ENCODE data around the gene PRRC2A.
A peak's percentile ranks its signal among the peaks of the same experiment; 100 is the strongest.

PRRC2A gene

DNA sequence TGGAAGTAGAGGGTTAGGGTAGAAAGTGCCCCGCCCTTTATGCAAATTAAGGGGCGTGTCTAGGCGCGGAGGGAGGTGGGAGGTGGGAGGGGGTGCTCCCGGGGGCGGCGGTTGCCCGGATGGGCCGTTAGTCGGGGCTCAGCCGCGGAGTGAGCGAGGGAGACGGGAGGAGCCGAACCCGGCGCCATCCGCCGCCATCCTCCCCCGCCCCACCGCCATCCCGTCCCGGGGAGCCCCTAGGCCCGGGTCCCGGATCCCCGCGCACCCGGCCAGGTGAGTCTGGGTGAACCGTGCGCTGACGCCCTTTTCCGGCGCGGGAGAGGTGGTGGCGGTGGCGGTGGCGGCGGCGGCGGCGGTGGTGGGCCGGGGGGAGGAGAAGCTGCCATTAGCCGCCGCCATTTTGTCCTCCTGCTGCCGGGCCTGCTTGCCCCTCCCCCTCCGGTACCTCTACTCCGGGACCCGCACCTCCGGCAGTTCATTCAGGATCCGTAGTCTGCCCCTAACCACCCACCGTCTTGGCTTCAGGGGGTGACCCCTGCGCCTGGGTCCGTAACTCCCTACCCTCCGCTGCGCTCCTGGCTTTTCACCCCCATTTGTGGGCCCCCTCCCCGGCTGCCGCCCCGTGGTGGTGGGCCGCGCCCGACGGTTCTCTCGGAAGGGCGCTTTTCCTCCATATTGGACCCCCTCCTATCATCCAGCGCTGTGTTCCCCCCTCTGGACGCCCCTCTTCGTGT is at the start of gene PRRC2A:
Gene PRRC2A (plus strand): TSS at position 130 of the 734 bp plus-strand sequence. CDS start 2,075 bp downstream, outside the sequence.
- DNase-seq (ENCODE audit: low read depth) = peak; percentile 31

DNA sequence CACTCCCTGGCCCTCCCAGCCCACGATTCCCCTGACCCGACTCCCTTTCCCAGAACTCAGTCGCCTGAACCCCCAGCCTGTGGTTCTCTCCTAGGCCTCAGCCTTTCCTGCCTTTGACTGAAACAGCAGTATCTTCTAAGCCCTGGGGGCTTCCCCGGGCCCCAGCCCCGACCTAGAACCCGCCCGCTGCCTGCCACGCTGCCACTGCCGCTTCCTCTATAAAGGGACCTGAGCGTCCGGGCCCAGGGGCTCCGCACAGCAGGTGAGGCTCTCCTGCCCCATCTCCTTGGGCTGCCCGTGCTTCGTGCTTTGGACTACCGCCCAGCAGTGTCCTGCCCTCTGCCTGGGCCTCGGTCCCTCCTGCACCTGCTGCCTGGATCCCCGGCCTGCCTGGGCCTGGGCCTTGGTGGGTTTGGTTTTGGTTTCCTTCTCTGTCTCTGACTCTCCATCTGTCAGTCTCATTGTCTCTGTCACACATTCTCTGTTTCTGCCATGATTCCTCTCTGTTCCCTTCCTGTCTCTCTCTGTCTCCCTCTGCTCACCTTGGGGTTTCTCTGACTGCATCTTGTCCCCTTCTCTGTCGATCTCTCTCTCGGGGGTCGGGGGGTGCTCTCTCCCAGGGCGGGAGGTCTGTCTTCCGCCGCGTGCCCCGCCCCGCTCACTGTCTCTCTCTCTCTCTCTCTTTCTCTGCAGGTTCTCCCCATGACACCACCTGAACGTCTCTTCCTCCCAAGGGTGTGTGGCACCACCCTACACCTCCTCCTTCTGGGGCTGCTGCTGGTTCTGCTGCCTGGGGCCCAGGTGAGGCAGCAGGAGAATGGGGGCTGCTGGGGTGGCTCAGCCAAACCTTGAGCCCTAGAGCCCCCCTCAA is 48.2 kb upstream of the PRRC2A start, which contains the start of gene LTA:
Gene LTA (plus strand): TSS at position 249 of the 871 bp plus-strand sequence. CDS start 454 bp downstream, at position 703.
- DNase-seq (ENCODE audit: low read depth) = no peak

DNA sequence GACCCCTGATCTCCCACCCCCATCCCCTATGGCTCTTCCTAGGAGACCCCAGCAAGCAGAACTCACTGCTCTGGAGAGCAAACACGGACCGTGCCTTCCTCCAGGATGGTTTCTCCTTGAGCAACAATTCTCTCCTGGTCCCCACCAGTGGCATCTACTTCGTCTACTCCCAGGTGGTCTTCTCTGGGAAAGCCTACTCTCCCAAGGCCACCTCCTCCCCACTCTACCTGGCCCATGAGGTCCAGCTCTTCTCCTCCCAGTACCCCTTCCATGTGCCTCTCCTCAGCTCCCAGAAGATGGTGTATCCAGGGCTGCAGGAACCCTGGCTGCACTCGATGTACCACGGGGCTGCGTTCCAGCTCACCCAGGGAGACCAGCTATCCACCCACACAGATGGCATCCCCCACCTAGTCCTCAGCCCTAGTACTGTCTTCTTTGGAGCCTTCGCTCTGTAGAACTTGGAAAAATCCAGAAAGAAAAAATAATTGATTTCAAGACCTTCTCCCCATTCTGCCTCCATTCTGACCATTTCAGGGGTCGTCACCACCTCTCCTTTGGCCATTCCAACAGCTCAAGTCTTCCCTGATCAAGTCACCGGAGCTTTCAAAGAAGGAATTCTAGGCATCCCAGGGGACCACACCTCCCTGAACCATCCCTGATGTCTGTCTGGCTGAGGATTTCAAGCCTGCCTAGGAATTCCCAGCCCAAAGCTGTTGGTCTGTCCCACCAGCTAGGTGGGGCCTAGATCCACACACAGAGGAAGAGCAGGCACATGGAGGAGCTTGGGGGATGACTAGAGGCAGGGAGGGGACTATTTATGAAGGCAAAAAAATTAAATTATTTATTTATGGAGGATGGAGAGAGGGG is 47.0 kb upstream of the PRRC2A start:
- DNase-seq (ENCODE audit: low read depth) = no peak

DNA sequence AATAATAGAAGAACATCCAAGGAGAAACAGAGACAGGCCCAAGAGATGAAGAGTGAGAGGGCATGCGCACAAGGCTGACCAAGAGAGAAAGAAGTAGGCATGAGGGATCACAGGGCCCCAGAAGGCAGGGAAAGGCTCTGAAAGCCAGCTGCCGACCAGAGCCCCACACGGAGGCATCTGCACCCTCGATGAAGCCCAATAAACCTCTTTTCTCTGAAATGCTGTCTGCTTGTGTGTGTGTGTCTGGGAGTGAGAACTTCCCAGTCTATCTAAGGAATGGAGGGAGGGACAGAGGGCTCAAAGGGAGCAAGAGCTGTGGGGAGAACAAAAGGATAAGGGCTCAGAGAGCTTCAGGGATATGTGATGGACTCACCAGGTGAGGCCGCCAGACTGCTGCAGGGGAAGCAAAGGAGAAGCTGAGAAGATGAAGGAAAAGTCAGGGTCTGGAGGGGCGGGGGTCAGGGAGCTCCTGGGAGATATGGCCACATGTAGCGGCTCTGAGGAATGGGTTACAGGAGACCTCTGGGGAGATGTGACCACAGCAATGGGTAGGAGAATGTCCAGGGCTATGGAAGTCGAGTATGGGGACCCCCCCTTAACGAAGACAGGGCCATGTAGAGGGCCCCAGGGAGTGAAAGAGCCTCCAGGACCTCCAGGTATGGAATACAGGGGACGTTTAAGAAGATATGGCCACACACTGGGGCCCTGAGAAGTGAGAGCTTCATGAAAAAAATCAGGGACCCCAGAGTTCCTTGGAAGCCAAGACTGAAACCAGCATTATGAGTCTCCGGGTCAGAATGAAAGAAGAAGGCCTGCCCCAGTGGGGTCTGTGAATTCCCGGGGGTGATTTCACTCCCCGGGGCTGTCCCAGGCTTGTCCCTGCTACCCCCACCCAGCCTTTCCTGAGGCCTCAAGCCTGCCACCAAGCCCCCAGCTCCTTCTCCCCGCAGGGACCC is 46.1 kb upstream of the PRRC2A start:
- no peak for DNase-seq (ENCODE audit: low read depth)

DNA sequence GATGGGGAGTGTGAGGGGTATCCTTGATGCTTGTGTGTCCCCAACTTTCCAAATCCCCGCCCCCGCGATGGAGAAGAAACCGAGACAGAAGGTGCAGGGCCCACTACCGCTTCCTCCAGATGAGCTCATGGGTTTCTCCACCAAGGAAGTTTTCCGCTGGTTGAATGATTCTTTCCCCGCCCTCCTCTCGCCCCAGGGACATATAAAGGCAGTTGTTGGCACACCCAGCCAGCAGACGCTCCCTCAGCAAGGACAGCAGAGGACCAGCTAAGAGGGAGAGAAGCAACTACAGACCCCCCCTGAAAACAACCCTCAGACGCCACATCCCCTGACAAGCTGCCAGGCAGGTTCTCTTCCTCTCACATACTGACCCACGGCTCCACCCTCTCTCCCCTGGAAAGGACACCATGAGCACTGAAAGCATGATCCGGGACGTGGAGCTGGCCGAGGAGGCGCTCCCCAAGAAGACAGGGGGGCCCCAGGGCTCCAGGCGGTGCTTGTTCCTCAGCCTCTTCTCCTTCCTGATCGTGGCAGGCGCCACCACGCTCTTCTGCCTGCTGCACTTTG is 45.1 kb upstream of the PRRC2A start, which contains the start of gene TNF:
Gene TNF (plus strand): TSS at position 231 of the 567 bp plus-strand sequence. CDS start 177 bp downstream, at position 408.
- DNase-seq (ENCODE audit: low read depth) = no peak

DNA sequence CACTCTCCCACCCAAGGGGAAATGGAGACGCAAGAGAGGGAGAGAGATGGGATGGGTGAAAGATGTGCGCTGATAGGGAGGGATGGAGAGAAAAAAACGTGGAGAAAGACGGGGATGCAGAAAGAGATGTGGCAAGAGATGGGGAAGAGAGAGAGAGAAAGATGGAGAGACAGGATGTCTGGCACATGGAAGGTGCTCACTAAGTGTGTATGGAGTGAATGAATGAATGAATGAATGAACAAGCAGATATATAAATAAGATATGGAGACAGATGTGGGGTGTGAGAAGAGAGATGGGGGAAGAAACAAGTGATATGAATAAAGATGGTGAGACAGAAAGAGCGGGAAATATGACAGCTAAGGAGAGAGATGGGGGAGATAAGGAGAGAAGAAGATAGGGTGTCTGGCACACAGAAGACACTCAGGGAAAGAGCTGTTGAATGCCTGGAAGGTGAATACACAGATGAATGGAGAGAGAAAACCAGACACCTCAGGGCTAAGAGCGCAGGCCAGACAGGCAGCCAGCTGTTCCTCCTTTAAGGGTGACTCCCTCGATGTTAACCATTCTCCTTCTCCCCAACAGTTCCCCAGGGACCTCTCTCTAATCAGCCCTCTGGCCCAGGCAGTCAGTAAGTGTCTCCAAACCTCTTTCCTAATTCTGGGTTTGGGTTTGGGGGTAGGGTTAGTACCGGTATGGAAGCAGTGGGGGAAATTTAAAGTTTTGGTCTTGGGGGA is 44.4 kb upstream of the PRRC2A start:
- DNase-seq (ENCODE audit: low read depth) = no peak

DNA sequence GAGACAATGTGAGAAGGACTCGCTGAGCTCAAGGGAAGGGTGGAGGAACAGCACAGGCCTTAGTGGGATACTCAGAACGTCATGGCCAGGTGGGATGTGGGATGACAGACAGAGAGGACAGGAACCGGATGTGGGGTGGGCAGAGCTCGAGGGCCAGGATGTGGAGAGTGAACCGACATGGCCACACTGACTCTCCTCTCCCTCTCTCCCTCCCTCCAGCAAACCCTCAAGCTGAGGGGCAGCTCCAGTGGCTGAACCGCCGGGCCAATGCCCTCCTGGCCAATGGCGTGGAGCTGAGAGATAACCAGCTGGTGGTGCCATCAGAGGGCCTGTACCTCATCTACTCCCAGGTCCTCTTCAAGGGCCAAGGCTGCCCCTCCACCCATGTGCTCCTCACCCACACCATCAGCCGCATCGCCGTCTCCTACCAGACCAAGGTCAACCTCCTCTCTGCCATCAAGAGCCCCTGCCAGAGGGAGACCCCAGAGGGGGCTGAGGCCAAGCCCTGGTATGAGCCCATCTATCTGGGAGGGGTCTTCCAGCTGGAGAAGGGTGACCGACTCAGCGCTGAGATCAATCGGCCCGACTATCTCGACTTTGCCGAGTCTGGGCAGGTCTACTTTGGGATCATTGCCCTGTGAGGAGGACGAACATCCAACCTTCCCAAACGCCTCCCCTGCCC is 43.5 kb upstream of the PRRC2A start:
- DNase-seq (ENCODE audit: low read depth) = no peak

DNA sequence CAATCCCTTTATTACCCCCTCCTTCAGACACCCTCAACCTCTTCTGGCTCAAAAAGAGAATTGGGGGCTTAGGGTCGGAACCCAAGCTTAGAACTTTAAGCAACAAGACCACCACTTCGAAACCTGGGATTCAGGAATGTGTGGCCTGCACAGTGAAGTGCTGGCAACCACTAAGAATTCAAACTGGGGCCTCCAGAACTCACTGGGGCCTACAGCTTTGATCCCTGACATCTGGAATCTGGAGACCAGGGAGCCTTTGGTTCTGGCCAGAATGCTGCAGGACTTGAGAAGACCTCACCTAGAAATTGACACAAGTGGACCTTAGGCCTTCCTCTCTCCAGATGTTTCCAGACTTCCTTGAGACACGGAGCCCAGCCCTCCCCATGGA is 42.9 kb upstream of the PRRC2A start:
- DNase-seq (ENCODE audit: low read depth) = no peak

DNA sequence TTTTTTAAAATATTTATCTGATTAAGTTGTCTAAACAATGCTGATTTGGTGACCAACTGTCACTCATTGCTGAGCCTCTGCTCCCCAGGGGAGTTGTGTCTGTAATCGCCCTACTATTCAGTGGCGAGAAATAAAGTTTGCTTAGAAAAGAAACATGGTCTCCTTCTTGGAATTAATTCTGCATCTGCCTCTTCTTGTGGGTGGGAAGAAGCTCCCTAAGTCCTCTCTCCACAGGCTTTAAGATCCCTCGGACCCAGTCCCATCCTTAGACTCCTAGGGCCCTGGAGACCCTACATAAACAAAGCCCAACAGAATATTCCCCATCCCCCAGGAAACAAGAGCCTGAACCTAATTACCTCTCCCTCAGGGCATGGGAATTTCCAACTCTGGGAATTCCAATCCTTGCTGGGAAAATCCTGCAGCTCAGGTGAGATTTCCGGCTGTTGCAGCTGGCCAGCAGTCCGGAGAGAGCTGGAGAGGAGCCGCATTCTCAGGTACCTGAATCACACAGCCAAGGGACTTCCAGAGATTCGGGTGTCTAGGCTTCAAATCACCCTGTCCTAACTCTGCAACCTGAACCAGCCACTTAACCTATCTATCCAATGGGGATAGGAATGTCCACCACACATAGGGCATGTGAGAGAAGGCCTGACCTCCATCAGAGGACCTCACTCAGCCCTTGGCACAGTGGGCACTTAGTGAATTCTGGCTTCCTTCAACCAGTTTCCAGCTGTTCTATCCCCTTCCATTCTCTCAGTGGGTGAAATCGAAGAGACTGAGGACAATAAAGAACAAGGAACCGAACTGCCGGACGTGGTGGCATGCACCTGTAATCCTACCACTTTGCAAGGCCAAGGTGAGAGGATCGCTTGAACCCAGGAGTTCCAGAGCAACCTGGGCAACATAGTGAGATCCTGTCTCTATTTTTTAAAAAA is 42.1 kb upstream of the PRRC2A start:
- DNase-seq (ENCODE audit: low read depth) = no peak

DNA sequence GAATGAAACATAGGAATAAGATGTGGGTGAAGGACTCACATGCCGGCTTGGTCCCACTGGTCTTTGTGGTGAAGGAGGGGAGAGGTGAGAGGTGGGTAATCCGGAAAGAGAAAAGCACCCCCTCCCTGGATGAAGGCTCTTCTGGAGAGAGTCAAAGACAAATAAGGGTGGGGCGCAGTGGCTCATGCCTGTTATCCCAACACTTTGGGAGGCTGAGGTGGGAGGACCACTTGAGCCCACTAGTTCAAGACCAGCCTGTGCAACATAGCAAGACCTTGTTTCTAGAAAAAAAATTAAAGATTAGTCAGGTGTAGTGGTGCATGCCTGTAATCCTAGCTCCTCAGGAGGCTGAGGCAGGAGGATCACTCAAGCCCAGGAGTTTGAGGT is 41.4 kb upstream of the PRRC2A start:
- DNase-seq (ENCODE audit: low read depth) = no peak

DNA sequence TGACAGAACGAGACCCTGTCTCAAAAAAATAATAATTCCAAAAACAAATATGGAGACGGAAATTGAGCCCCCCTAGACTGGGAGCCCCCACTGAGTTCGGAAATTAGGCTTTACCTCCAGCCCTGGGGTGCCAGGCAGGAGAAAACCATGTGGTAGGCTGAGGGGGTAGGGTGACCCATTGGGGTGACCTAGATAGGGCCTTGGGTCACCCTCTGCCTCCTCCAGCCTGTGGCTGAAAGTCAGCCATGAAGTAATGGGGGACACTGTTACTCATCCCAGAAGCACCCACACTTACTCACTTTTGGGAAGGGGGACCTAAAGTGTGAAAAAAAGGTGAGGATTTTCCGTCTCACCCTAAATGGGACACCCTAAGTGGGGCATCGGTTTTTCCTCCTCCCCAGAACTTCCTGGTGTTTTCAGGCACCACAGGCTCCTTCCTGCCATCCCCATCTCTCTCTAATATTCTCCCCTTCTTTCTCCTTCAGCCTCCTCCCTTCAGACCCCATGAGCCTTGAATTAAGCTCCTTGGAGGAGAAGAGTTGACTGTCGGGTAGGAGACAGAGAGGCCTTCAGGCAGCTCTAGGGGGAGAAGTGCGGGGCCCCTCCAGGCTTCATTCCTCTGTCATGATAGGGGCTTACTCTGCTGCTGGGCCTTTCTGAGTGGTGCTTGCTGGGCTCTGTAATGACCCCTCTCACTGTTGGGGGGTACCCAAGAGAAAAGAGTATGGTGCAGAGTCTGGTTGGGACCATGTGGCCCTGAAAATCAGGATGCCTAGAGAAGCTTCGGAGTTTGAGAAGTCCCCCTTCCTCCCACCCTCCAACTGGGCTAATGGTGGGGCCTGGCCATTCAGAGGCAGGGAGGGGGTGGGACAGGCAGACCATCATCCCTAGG is 40.7 kb upstream of the PRRC2A start:
- DNase-seq (ENCODE audit: low read depth) = no peak

DNA sequence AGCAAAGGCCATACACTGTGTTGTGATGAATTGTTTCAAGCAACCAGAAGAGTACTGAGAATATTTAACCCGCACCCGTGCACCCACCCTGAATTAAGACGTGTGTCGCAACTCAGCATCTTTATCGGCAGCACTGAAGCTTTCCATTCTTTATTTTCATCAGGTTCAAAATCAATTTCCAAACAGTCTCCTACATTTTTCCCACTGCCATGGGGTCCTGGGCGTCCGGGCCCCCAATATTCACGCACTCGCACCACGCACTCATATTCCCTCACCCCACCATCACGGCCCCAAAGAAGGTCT is 40.1 kb upstream of the PRRC2A start:
- no peak for DNase-seq (ENCODE audit: low read depth)

DNA sequence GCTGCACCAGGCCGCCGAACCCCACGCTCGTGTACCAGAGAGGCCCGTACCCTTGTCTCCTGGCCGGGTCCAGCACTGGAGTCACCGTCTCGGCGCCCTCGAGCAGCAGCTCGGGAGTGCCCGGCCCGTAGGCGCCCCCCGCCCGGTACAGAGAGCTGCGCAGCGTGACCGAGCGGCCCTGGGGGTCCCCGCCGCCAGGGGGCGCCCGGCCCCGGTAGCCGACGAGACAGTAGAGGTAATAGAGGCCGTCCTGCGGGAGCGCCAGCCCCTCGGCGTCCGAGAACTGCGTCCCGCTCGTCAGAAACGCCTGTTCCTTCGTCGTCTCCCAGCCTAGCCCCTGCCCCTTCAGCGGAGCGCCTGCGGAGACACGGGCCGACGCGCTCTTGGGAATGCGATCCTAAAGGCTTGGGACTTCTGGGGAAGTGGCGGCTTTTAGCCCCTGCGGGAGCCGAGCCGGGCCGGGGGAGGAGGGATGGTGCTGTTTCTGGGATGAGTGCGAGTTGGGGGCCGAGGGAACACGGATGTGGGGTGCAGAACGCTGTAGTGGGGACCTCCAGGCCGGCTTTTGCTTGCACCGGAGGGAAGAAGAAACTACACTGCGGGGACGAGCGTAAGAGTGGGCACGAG is 39.6 kb upstream of the PRRC2A start:
- peak; percentile 47 for DNase-seq (ENCODE audit: low read depth)

DNA sequence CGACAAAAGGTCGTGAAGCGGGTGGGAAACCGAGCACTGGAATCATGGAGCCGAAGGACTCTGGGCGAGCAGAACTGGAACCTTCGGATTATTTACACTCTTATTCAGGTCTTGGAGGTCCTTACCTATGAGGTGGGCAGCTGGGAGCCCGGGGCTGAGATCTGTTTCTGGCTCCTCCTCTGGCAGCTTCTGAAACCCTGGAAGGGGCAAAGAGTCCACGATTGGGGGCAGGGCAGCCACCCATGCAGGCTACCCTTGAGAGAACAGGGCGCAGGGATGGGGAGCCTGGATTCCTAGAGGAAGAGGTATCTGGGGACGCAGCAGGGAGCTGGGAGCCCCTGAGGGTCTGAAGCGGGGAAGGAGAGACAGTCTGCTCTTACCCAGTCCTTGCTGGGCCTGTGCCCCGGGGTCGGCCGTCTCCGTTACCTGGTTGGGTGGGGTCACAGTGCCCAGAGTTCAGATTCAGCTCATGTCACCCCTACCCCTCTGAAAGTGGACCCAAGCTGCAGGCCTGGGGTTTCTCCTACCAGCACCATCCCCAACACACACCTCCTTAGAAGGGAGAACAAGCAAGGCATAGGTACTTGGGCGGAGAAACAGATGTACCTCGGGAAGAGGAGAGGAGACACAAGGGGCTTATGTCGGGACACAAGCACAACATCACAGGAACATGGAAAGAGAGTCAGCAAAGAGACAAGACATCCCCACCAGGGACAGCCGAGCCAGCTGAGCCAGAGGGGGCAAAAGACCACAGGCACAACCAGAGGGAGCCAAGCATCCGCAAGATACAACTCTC is 38.9 kb upstream of the PRRC2A start:
- DNase-seq (ENCODE audit: low read depth) = no peak

DNA sequence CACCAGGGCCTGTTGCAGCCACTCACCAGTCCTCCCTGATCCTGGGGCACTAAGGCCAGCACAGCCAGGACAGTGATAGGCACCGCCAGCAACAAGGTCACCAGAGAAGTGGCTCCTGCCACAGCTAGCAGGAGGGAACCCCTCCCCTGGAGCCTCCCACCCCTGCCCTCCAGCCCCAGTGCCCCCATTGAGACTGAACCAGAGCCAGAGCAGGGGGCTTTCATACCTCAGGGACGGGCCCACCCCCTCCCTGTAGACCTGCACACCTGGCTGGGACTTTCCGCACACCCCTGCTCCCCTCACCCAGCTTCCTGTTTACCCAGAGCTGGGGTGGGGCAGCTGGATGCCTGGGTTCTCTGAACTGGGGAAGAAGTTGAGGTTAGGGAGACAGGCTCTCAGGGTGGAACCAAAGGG is 38.3 kb upstream of the PRRC2A start, which contains the start of gene LTB:
Gene LTB (minus strand): TSS at position 195 of the 414 bp plus-strand sequence. CDS start 7 bp downstream, at position 188.
- no peak for DNase-seq (ENCODE audit: low read depth)

DNA sequence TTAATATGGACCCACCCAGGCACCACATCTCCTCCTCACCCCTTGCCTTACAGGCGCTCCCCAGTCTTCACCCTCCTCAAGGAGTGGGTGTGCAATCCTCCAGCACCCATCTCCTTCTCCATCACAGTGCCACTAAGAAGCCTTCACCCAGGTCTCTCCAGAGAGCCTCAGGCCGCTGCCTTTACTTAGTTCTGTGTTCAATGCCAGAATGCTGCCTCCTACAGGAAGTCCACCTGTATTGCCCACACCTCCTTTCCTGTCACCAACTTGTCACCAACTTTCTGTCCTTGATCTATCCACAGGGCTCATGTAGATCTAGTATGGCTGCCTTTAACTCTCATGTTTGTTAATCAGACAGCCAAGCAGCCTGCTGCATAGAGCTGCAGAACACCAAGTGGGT is 35.0 kb upstream of the PRRC2A start:
- DNase-seq (ENCODE audit: low read depth) = no peak

Measured in stromal cell of bone marrow (primary cell).